H9 (cell line): ENCODE data around the gene USP36. TPM values are rescaled to one million over a fixed set of nuclear protein-coding genes. Genes with fewer than 3 reads are reported as not detected.

ENCODE experiments used
- DNase-seq: peaks from one replicate; pipeline ENCODE4 v3.0.0-alpha.2; 2017
- H2AFZ ChIP-seq: one replicate; pipeline ENCODE4 v1.6.1; 2013; ENCODE audit warnings: mild to moderate bottlenecking, low read length, control low read depth, moderate library complexity
- H2AK5ac ChIP-seq: 2 replicates; pipeline ENCODE4 v1.6.1; 2013; ENCODE audit warnings: low read length, control low read depth, mixed read lengths; ENCODE audit not compliant: insufficient read length
- H2BK120ac ChIP-seq: one replicate; pipeline ENCODE4 v1.6.1; 2013; ENCODE audit warnings: low read depth, mild to moderate bottlenecking, low read length, control low read depth, inconsistent platforms; ENCODE audit not compliant: poor library complexity, severe bottlenecking
- H2BK12ac ChIP-seq: 2 replicates; pipeline ENCODE4 v1.6.1; 2013; ENCODE audit warnings: low read length, control low read depth, mixed read lengths, low read depth; ENCODE audit not compliant: insufficient read length
- H2BK15ac ChIP-seq: 2 replicates; pipeline ENCODE4 v1.6.1; 2013; ENCODE audit warnings: low read depth, low read length, control low read depth
- H2BK20ac ChIP-seq: one replicate; pipeline ENCODE4 v1.6.1; 2013; ENCODE audit warnings: low read depth, mild to moderate bottlenecking, low read length, control low read depth, inconsistent platforms; ENCODE audit not compliant: poor library complexity, severe bottlenecking
- H2BK5ac ChIP-seq: 2 replicates; pipeline ENCODE4 v1.6.1; 2013; ENCODE audit warnings: low read length, control low read depth, mixed read lengths; ENCODE audit not compliant: insufficient read length
- H3K14ac ChIP-seq: 2 replicates; pipeline ENCODE4 v1.6.1; 2013; ENCODE audit warnings: low read length, control low read depth; ENCODE audit not compliant: insufficient read depth
- H3K18ac ChIP-seq: 2 replicates; pipeline ENCODE4 v1.6.1; 2013; ENCODE audit warnings: low read depth, mild to moderate bottlenecking, mixed read lengths, low read length, control low read depth; ENCODE audit not compliant: insufficient read length
- H3K23ac ChIP-seq: 2 replicates; pipeline ENCODE4 v1.6.1; 2013; ENCODE audit warnings: low read length, control low read depth, mixed read lengths, low read depth; ENCODE audit not compliant: insufficient read length
- H3K23me2 ChIP-seq: 2 replicates; pipeline ENCODE4 v1.6.1; 2013; ENCODE audit warnings: low read depth, mild to moderate bottlenecking, mixed read lengths, low read length, control low read depth; ENCODE audit not compliant: insufficient read length, poor library complexity, severe bottlenecking
- H3K27ac ChIP-seq: 2 replicates; pipeline ENCODE4 v1.5.1; 2013; ENCODE audit warnings: low read length, control low read depth, mixed read lengths, low read depth; ENCODE audit not compliant: insufficient read length
- H3K27me3 ChIP-seq: 2 replicates; pipeline ENCODE4 v1.6.1; 2013; ENCODE audit warnings: low read length, control low read depth, inconsistent platforms; ENCODE audit not compliant: insufficient read depth
- H3K4ac ChIP-seq: 2 replicates; pipeline ENCODE4 v1.6.1; 2013; ENCODE audit warnings: low read depth, mild to moderate bottlenecking, control low read depth, inconsistent platforms, low read length, moderate library complexity
- H3K4me1 ChIP-seq: 2 replicates; pipeline ENCODE4 v1.6.1; 2013; ENCODE audit warnings: low read length, control low read depth, inconsistent platforms; ENCODE audit not compliant: insufficient read depth
- H3K4me2 ChIP-seq: 2 replicates; pipeline ENCODE4 v1.6.1; 2013; ENCODE audit warnings: low read length, control low read depth, mixed read lengths; ENCODE audit not compliant: insufficient read length, insufficient read depth
- H3K56ac ChIP-seq: 2 replicates; pipeline ENCODE4 v1.6.1; 2013; ENCODE audit warnings: low read depth, mild to moderate bottlenecking, mixed read lengths, low read length, control low read depth; ENCODE audit not compliant: insufficient read length
- H3K79me1 ChIP-seq: 2 replicates; pipeline ENCODE4 v1.6.1; 2013; ENCODE audit warnings: low read depth, mild to moderate bottlenecking, moderate library complexity, low read length, control low read depth, inconsistent platforms; ENCODE audit not compliant: insufficient read depth, poor library complexity, severe bottlenecking
- H3K79me2 ChIP-seq: 2 replicates; pipeline ENCODE4 v1.6.1; 2013; ENCODE audit warnings: low read length, control low read depth, inconsistent platforms; ENCODE audit not compliant: insufficient read depth
- H3K9ac ChIP-seq: 2 replicates; pipeline ENCODE4 v1.6.1; 2013; ENCODE audit warnings: low read length, control low read depth, mixed read lengths; ENCODE audit not compliant: insufficient read length; ENCODE audit errors: extremely low read depth
- H3K9me3 ChIP-seq: one replicate; pipeline ENCODE4 v1.6.1; 2013; ENCODE audit warnings: low read depth, low read length, inconsistent platforms; ENCODE audit not compliant: control insufficient read depth
- H3T11ph ChIP-seq: one replicate; pipeline ENCODE4 v1.6.1; 2013; ENCODE audit warnings: mild to moderate bottlenecking, low read length, control low read depth, inconsistent platforms
- H4K20me1 ChIP-seq: one replicate; pipeline ENCODE4 v1.6.1; 2013; ENCODE audit not compliant: control insufficient read depth, insufficient read length, insufficient read depth
- H4K5ac ChIP-seq: 2 replicates; pipeline ENCODE4 v1.6.1; 2013; ENCODE audit warnings: low read depth, mild to moderate bottlenecking, mixed read lengths, low read length, control low read depth; ENCODE audit not compliant: insufficient read length
- H4K8ac ChIP-seq: replicated peaks from 2 replicates; pipeline ENCODE4 v1.6.1; 2013; ENCODE audit warnings: low read length, control low read depth, mixed read lengths, low read depth; ENCODE audit not compliant: insufficient read length
- H4K91ac ChIP-seq: 2 replicates; pipeline ENCODE4 v1.6.1; 2013; ENCODE audit warnings: low read depth, mild to moderate bottlenecking, moderate library complexity, mixed read lengths, low read length, control low read depth; ENCODE audit not compliant: insufficient read length
- H3K27ac Mint-ChIP-seq, 3 experiments: 2 replicates in 2 of 3; 3 replicates in 1 of 3; pipeline ENCODE4 v1.8.0; 2020 to 2021; ENCODE audit warnings: mixed read lengths in 3 of 3, mild to moderate bottlenecking in 1 of 3, moderate library complexity in 1 of 3
- H3K27me3 Mint-ChIP-seq: 2 replicates; pipeline ENCODE4 v1.8.0; 2021; ENCODE audit warnings: low read depth, mild to moderate bottlenecking, moderate library complexity, mixed read lengths
- H3K36me3 Mint-ChIP-seq, 3 experiments: 2 replicates in 2 of 3; 3 replicates in 1 of 3; pipeline ENCODE4 v1.8.0; 2020 to 2021; ENCODE audit warnings: low read depth in 3 of 3, mixed read lengths in 3 of 3; ENCODE audit not compliant: insufficient read depth in 1 of 3
- H3K4me1 Mint-ChIP-seq, 2 experiments: 2 replicates each; pipeline ENCODE4 v1.8.0; 2020; ENCODE audit warnings: mixed read lengths in 2 of 2
- H3K4me3 Mint-ChIP-seq, 2 experiments: 2 replicates in 1 of 2; 3 replicates in 1 of 2; pipeline ENCODE4 v1.8.0; 2020 to 2021; ENCODE audit warnings: mild to moderate bottlenecking in 2 of 2, mixed read lengths in 2 of 2, moderate library complexity in 1 of 2
- H3K9me3 Mint-ChIP-seq, 2 experiments: 2 replicates in 1 of 2; 3 replicates in 1 of 2; pipeline ENCODE4 v1.8.0; 2020; ENCODE audit warnings: mild to moderate bottlenecking in 2 of 2, mixed read lengths in 2 of 2, moderate library complexity in 1 of 2
- WGBS: extraction: QIAGEN DNeasy Blood & Tissue Kit; methylation state at CpG from one replicate; pipeline ENCODE4 v1.1.7; 2013; ENCODE audit warnings: missing lambda C conversion rate, low lambda C conversion rate, mixed read lengths; ENCODE audit not compliant: insufficient read length; ENCODE audit errors: extremely low coverage; 5-methylcytosine and 5-hydroxymethylcytosine counted together
- total RNA-seq: library from RNA; stranded (reverse); gene quantifications from 2 replicates; pipeline ENCODE4 v1.2.1, GENCODE V29; 2021
- TF ChIP-seq, protein P1 (sequence below): fragments of 200-600 bp; sonication (generic); conservative IDR thresholded peaks from 3 replicates; pipeline ENCODE4 v1.8.0; 2021; ENCODE audit warnings: antibody characterized with exemption, mild to moderate bottlenecking

USP36 gene
- total RNA-seq, 1 experiment from 2014 or later = 106 TPM

DNA sequence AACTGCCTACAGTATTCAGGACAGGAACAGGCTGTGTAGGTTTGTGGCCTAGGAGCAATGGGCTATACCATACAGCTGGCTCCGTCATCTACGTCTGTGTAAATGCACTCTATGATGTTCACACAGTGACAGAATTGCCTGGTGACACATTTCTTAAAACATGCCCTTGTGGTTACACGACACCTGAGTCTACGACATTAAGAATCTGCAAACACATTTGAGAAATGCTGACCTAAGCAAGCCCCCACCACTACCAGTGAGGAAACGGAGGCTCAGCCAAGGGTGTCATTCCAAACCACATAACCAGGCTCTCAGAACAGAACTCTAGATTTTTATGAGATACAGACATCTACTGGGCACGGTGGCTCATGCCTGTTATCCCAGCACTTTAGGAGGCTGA is 23.5 kb downstream of the USP36 start:
- H3K4me1 ChIP-seq = no peaks in the 10 kb centered on the region
- no peaks in the 10 kb centered on the region for H3K27me3 ChIP-seq
- no peak overlapping the region for H2BK120ac ChIP-seq
- TF ChIP-seq, protein P1, sequence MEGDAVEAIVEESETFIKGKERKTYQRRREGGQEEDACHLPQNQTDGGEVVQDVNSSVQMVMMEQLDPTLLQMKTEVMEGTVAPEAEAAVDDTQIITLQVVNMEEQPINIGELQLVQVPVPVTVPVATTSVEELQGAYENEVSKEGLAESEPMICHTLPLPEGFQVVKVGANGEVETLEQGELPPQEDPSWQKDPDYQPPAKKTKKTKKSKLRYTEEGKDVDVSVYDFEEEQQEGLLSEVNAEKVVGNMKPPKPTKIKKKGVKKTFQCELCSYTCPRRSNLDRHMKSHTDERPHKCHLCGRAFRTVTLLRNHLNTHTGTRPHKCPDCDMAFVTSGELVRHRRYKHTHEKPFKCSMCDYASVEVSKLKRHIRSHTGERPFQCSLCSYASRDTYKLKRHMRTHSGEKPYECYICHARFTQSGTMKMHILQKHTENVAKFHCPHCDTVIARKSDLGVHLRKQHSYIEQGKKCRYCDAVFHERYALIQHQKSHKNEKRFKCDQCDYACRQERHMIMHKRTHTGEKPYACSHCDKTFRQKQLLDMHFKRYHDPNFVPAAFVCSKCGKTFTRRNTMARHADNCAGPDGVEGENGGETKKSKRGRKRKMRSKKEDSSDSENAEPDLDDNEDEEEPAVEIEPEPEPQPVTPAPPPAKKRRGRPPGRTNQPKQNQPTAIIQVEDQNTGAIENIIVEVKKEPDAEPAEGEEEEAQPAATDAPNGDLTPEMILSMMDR = no peak
- H2BK5ac ChIP-seq = no peak overlapping the region
- Mint-ChIP-seq H3K36me3 (peaks cover 43 to 98% (median 87%) of the 10 kb centered on the region in 3 experiments), H3K27ac (no peak overlapping the region), H3K4me3 (no peak overlapping the region), H3K4me1 (no peaks in the 10 kb centered on the region), H3K9me3 (no peaks in the 10 kb centered on the region), H3K27me3 (no peaks in the 10 kb centered on the region)
- no peak overlapping the region for H3K27ac ChIP-seq
- no peaks in the 10 kb centered on the region for H3K79me2 ChIP-seq
- no peaks in the 10 kb centered on the region for H4K20me1 ChIP-seq
- H2AFZ ChIP-seq = no peak overlapping the region
- H3K4me2 ChIP-seq = no peak overlapping the region
- no peak overlapping the region for H3T11ph ChIP-seq
- no peak overlapping the region for H3K14ac ChIP-seq
- H3K79me1 ChIP-seq = no peaks in the 10 kb centered on the region
- no peak overlapping the region for H4K5ac ChIP-seq
- DNase-seq = no peak
- no peak overlapping the region for H3K56ac ChIP-seq
- H2AK5ac ChIP-seq = no peak overlapping the region
- no peak overlapping the region for H3K9ac ChIP-seq
- no peaks in the 10 kb centered on the region for H3K9me3 ChIP-seq
- no peak overlapping the region for H2BK12ac ChIP-seq
- H4K8ac ChIP-seq = no peak overlapping the region
- no peak overlapping the region for H2BK20ac ChIP-seq
- no peak overlapping the region for H3K18ac ChIP-seq
- H3K4ac ChIP-seq = no peak overlapping the region
- no CpG with 5 or more reads among the region's 6 CpGs for WGBS
- H2BK15ac ChIP-seq = no peak overlapping the region
- H4K91ac ChIP-seq = no peak overlapping the region
- H3K23me2 ChIP-seq = no peaks in the 10 kb centered on the region
- H3K23ac ChIP-seq = no peak overlapping the region
